A549 (cell line): Measurements from ENCODE around the gene VPS26B.

ENCODE experiments used
- CHD4 ChIP-seq: fragments of 200-600 bp; sonication (generic); IDR thresholded peaks from 2 replicates; pipeline ENCODE4 v1.6.1; 2016; ENCODE audit warnings: antibody characterized with exemption, mild to moderate bottlenecking, borderline replicate concordance
- CTCF ChIP-seq: fragments of >200 bp; sonication (Bioruptor Twin); formaldehyde crosslinking; IDR thresholded peaks from 3 replicates; pipeline ENCODE4 v1.5.1; 2016
- EP300 ChIP-seq, 2 experiments: fragments of >200 bp; sonication (Bioruptor Twin); formaldehyde crosslinking; IDR thresholded peaks; 2 replicates in 1 of 2; 3 replicates in 1 of 2; pipeline ENCODE4 v1.6.1; 2016 to 2017
- FOSL2 ChIP-seq, 2 experiments: fragments of 450-650 bp in 1 of 2; fragments of >200 bp in 1 of 2; sonication (Bioruptor Twin) in 1 of 2; formaldehyde crosslinking; IDR thresholded peaks; 2 replicates each; pipeline versions ENCODE4 v1.5.0 to v1.6.1; 2016 to 2020; ENCODE audit warnings: mild to moderate bottlenecking in 1 of 2, moderate library complexity in 1 of 2
- JUN ChIP-seq, 2 experiments: fragments of >200 bp; sonication (Bioruptor Twin); formaldehyde crosslinking; IDR thresholded peaks; 2 replicates in 1 of 2; 3 replicates in 1 of 2; pipeline ENCODE4 v1.6.1; 2016 to 2017
- MAZ ChIP-seq: fragments of 150-350 bp; IDR thresholded peaks from 2 replicates; pipeline ENCODE4 v1.6.1; 2014; ENCODE audit warnings: antibody characterized with exemption, low read depth, low read length, borderline replicate concordance
- MYC ChIP-seq: IDR thresholded peaks from 2 replicates; pipeline ENCODE4 v1.6.1; 2012; ENCODE audit warnings: mild to moderate bottlenecking, inconsistent platforms, low read length, improper control_type of control experiment, borderline replicate concordance
- NR3C1 ChIP-seq: fragments of >200 bp; sonication (Bioruptor Twin); formaldehyde crosslinking; IDR thresholded peaks from 3 replicates; pipeline ENCODE4 v1.6.1; 2017
- POLR2A ChIP-seq: IDR thresholded peaks from 2 replicates; pipeline ENCODE4 v1.6.1; 2012; ENCODE audit warnings: mild to moderate bottlenecking, low read length
- RAD21 ChIP-seq, 2 experiments: fragments of >200 bp in 1 of 2; sonication (Bioruptor Twin) in 1 of 2; formaldehyde crosslinking in 1 of 2; IDR thresholded peaks in 1 of 2; conservative IDR thresholded peaks in 1 of 2; 2 replicates in 1 of 2; 3 replicates in 1 of 2; pipeline ENCODE4 v1.6.1; 2012 to 2018; ENCODE audit warnings: inconsistent platforms in 1 of 2
- RARB ChIP-seq: fragments of 250-450 bp; sonication (Bioruptor Pico); IDR thresholded peaks from 2 replicates; pipeline ENCODE4 v1.8.0; 2021; ENCODE audit warnings: mild to moderate bottlenecking, moderate library complexity

GRCh38 chr11:134216816-134217215 is 7.7 kb upstream of the VPS26B start:
- TF ChIP-seq MAZ = no peak
- no peak for TF ChIP-seq RAD21 (conservative IDR thresholded peaks at IDR 0.05 in 1 of 2, IDR thresholded peaks at IDR 0.05 in 1 of 2)
- no peak for TF ChIP-seq POLR2A
- no peak for TF ChIP-seq CTCF
- TF ChIP-seq NR3C1 = no peak
- TF ChIP-seq CHD4 = no peak
- no peak for TF ChIP-seq RARB (CRISPR knock-in tag)
- no peak for TF ChIP-seq JUN (IDR thresholded peaks at IDR 0.05)
- no peak for TF ChIP-seq MYC
- no peak for TF ChIP-seq EP300 (IDR thresholded peaks at IDR 0.05)
- no peak for TF ChIP-seq FOSL2 (IDR thresholded peaks at IDR 0.05)
- no peak for TF ChIP-seq FOSL2 (CRISPR knock-in tag; IDR thresholded peaks at IDR 0.05)
